Mesodermal cell (in vitro differentiated cells): ENCODE measurements around the gene SCAF1.

Source experiments
- H3K27ac ChIP-seq: 2 replicates; pipeline ENCODE4 v1.7.0; 2013; ENCODE audit warnings: mild to moderate bottlenecking, low read depth, low read length, moderate library complexity; ENCODE audit not compliant: severe bottlenecking
- H3K36me3 ChIP-seq: 2 replicates; pipeline ENCODE4 v1.7.1; 2013; ENCODE audit warnings: mild to moderate bottlenecking, low read length, moderate library complexity; ENCODE audit not compliant: control insufficient read depth, insufficient read depth
- H3K4me1 ChIP-seq: one replicate; pipeline ENCODE4 v1.7.1; 2013; ENCODE audit warnings: mild to moderate bottlenecking, low read length; ENCODE audit not compliant: insufficient read depth, control insufficient read depth, poor library complexity, severe bottlenecking
- H3K4me3 ChIP-seq: 2 replicates; pipeline ENCODE4 v1.7.0; 2013; ENCODE audit warnings: low read length, control low read depth, mild to moderate bottlenecking; ENCODE audit not compliant: insufficient read depth, poor library complexity, severe bottlenecking; ENCODE audit errors: extremely low read depth
- H3K9me3 ChIP-seq: 2 replicates; pipeline ENCODE4 v1.7.1; 2013; ENCODE audit warnings: mild to moderate bottlenecking, low read length, moderate library complexity; ENCODE audit not compliant: control insufficient read depth
- WGBS, 2 experiments: methylation state at CpG; one replicate each; pipeline ENCODE4 v1.1.5; 2013; ENCODE audit warnings: missing lambda C conversion rate in 2 of 2; ENCODE audit not compliant: insufficient coverage in 2 of 2; 5-methylcytosine and 5-hydroxymethylcytosine counted together

The SCAF1 gene

GRCh38 chr19:49704888-49705642 lies 63.1 kb downstream of the SCAF1 start:
- H3K4me1 ChIP-seq, result peaks cover 4% of the 10 kb centered on the region
- no peak overlapping the region for H3K27ac ChIP-seq
- 95 to 97% methylated on average over 15 to 21 of the region's 22 CpGs for WGBS, 2 experiments
- peaks cover 2% of the 10 kb centered on the region for H3K36me3 ChIP-seq
- H3K9me3 ChIP-seq, result no peaks in the 10 kb centered on the region
- no peak overlapping the region for H3K4me3 ChIP-seq

GRCh38 chr19:49705919-49706318 lies 63.9 kb downstream of the SCAF1 start:
- peaks cover 2% of the 10 kb centered on the region for H3K36me3 ChIP-seq
- WGBS, 2 experiments, result 93 to 99% methylated on average over 14 of the region's 16 CpGs
- H3K4me1 ChIP-seq, result peaks cover 4% of the 10 kb centered on the region
- no peak overlapping the region for H3K4me3 ChIP-seq
- no peak overlapping the region for H3K27ac ChIP-seq
- H3K9me3 ChIP-seq, result no peaks in the 10 kb centered on the region
